CD8-positive, alpha-beta memory T cell (primary cell): Measurements from ENCODE around the gene TSPOAP1. TPM values are rescaled to one million over a fixed set of nuclear protein-coding genes. Genes with fewer than 3 reads are reported as not detected.

Experiments used
- CTCF ChIA-PET: fragments of 350-600 bp; sonication (Branson Sonifier 250); formaldehyde crosslinking; loops from one replicate; lab custom pipeline; 2021; ENCODE audit warnings: antibody characterized with exemption; lab: Charles Lee
- POLR2A ChIA-PET: fragments of 350-600 bp; sonication (Branson Sonifier 250); formaldehyde crosslinking; loops from one replicate; lab custom pipeline; 2021; ENCODE audit warnings: antibody characterized with exemption; lab: Charles Lee
- DNase-seq, 5 donors: peaks; one replicate each; pipeline versions ENCODE4 v3.0.0 to v3.0.0-alpha.2; 2020 to 2022; ENCODE audit warnings: mixed read lengths in 1 of 5
- H3K27ac ChIP-seq: one replicate; pipeline ENCODE4 v1.7.0; 2013; ENCODE audit warnings: low read depth, mild to moderate bottlenecking, low read length, moderate library complexity
- H3K27me3 ChIP-seq: 2 replicates; pipeline ENCODE4 v1.7.0; 2013; ENCODE audit warnings: low read length, mild to moderate bottlenecking; ENCODE audit not compliant: insufficient read depth, poor library complexity, severe bottlenecking
- H3K36me3 ChIP-seq: 2 replicates; pipeline ENCODE4 v1.7.0; 2013; ENCODE audit warnings: mild to moderate bottlenecking, low read length, moderate library complexity; ENCODE audit not compliant: insufficient read depth
- H3K4me1 ChIP-seq: 2 replicates; pipeline ENCODE4 v1.7.0; 2013; ENCODE audit warnings: mild to moderate bottlenecking, low read length, moderate library complexity; ENCODE audit not compliant: insufficient read depth
- H3K4me3 ChIP-seq: 2 replicates; pipeline ENCODE4 v1.7.0; 2013; ENCODE audit warnings: mild to moderate bottlenecking, low read length
- H3K9me3 ChIP-seq: 2 replicates; pipeline ENCODE4 v1.7.0; 2013; ENCODE audit warnings: mild to moderate bottlenecking, low read length
- H3K27ac Mint-ChIP-seq, 8 donors: one replicate each; pipeline ENCODE4 v1.8.0; 2020 to 2021; ENCODE audit warnings: mixed read lengths in 8 of 8, mild to moderate bottlenecking in 6 of 8, inconsistent platforms in 3 of 8, moderate library complexity in 3 of 8
- H3K27me3 Mint-ChIP-seq, 2 donors: one replicate each; pipeline ENCODE4 v1.8.0; 2020 to 2021; ENCODE audit warnings: mixed read lengths in 2 of 2, mild to moderate bottlenecking in 1 of 2, moderate library complexity in 1 of 2
- H3K36me3 Mint-ChIP-seq, 3 donors: one replicate each; pipeline ENCODE4 v1.8.0; 2020 to 2021; ENCODE audit warnings: mixed read lengths in 3 of 3, inconsistent platforms in 1 of 3, mild to moderate bottlenecking in 1 of 3
- H3K4me1 Mint-ChIP-seq, 3 donors: one replicate each; pipeline ENCODE4 v1.8.0; 2020 to 2021; ENCODE audit warnings: mixed read lengths in 3 of 3, inconsistent platforms in 1 of 3, mild to moderate bottlenecking in 1 of 3
- H3K4me3 Mint-ChIP-seq, 7 donors: one replicate each; pipeline ENCODE4 v1.8.0; 2020 to 2021; ENCODE audit warnings: mixed read lengths in 7 of 7, mild to moderate bottlenecking in 6 of 7, moderate library complexity in 4 of 7, inconsistent platforms in 2 of 7
- H3K9me3 Mint-ChIP-seq, 5 donors: one replicate each; pipeline ENCODE4 v1.8.0; 2020 to 2022; ENCODE audit warnings: mixed read lengths in 5 of 5, mild to moderate bottlenecking in 3 of 5, moderate library complexity in 2 of 5, inconsistent platforms in 1 of 5
- polyA plus RNA-seq: library from polyadenylated mRNA; unstranded; fragments of 300-500 nt; fragmentation: Illumina TruSeq; gene quantifications from one replicate; pipeline ENCODE4 v1.2.3, GENCODE V29; 2021
- total RNA-seq, 2 experiments: library from RNA; stranded (reverse); gene quantifications; one replicate each; pipeline ENCODE4 v1.2.3, GENCODE V29; 2021

Gene TSPOAP1
- total and polyA plus RNA-seq, 3 experiments from 2014 or later: 4.0 to 15.0 (median 14.4) TPM

GRCh38 chr17:58351831-58352595 lies 23.4 kb upstream of the TSPOAP1 start, which contains the start of gene SUPT4H1:
Gene SUPT4H1 (minus strand): TSS chr17:58352201. CDS start chr17:58352135, 66 bp downstream.
- Mint-ChIP-seq H3K36me3 (peaks cover 18 to 66% (median 22%) of the 10 kb centered on the region in 3 donors), H3K4me3 (peak within 1 kb of the TSS; percentile 95 to 100 (median 99)), H3K27ac (peak within 1 kb of the TSS; percentile 95 to 100 (median 98)), H3K27me3 (no peaks in the 10 kb centered on the region), H3K9me3 (no peaks in the 10 kb centered on the region), H3K4me1 (peaks cover 42 to 68% (median 63%) of the 10 kb centered on the region in 3 donors)
- Histone ChIP-seq H3K9me3 (no peaks in the 10 kb centered on the region), H3K27ac (peak within 1 kb of the TSS; percentile 93), H3K27me3 (no peaks in the 10 kb centered on the region), H3K4me3 (peak within 1 kb of the TSS; percentile 98), H3K36me3 (peaks cover 29% of the 10 kb centered on the region), H3K4me1 (peaks cover 40% of the 10 kb centered on the region)
- peak; percentile 84 to 95 (median 90) for DNase-seq
- CTCF ChIA-PET: interaction anchor here (1.1 to 8.7 kb wide), 12 partner anchors 9 to 166 kb away, joined by 3 to 97 read pairs (median 4); partner anchors contain the start of genes HSF5 and RNF43
- POLR2A ChIA-PET: interaction anchor here (0.7 to 7.0 kb wide), 16 partner anchors 8 to 653 kb away, joined by 3 to 108 read pairs (median 7); partner anchors contain the start of genes HSF5, RNF43, SRSF1 and TSPOAP1

- Mint-ChIP-seq H3K36me3 (peaks cover 18 to 70% (median 24%) of the 10 kb centered on the region in 3 donors), H3K27me3 (no peaks in the 10 kb centered on the region), H3K4me3 (peak overlapping the region; percentile 95 to 100 (median 99)), H3K9me3 (no peaks in the 10 kb centered on the region), H3K4me1 (peaks cover 43 to 77% (median 70%) of the 10 kb centered on the region in 3 donors), H3K27ac (peak overlapping the region; percentile 66 to 100 (median 98))
- Histone ChIP-seq H3K27ac (peak overlapping the region; percentile 93), H3K4me3 (peak overlapping the region; percentile 98), H3K4me1 (peaks cover 49% of the 10 kb centered on the region), H3K27me3 (no peaks in the 10 kb centered on the region), H3K9me3 (no peaks in the 10 kb centered on the region), H3K36me3 (peaks cover 37% of the 10 kb centered on the region)
- no peak for DNase-seq
- POLR2A ChIA-PET: interaction anchor here (0.6 to 7.0 kb wide), 11 partner anchors 13 to 1293 kb away, joined by 4 to 108 read pairs (median 13); partner anchors contain the start of genes HSF5, RNF43 and TSPOAP1
- CTCF ChIA-PET: interaction anchor here (0.8 to 8.7 kb wide), 9 partner anchors 12 to 643 kb away, joined by 3 to 97 read pairs (median 6); partner anchors contain the start of gene RNF43
Observed at GRCh38 chr17:58351182-58351581, 22.6 kb upstream of the TSPOAP1 start.

- Mint-ChIP-seq H3K4me3 (peak overlapping the region in 2 of 7 donors; percentile 6 to 7), H3K27ac (peak overlapping the region; percentile 26 to 99 (median 85)), H3K27me3 (no peaks in the 10 kb centered on the region), H3K36me3 (peaks cover 18 to 81% (median 39%) of the 10 kb centered on the region in 3 donors), H3K9me3 (no peaks in the 10 kb centered on the region), H3K4me1 (peaks cover 63 to 90% (median 88%) of the 10 kb centered on the region in 3 donors)
- H3K27ac ChIP-seq: no peak overlapping the region
- POLR2A ChIA-PET: interaction anchor here (2.0 to 12.2 kb wide), 2 partner anchors 16 to 31 kb away, joined by 5 to 491 read pairs; partner anchors contain the start of gene TSPOAP1
- H3K4me3 ChIP-seq: no peak overlapping the region
- DNase-seq: no peak
- H3K4me1 ChIP-seq: peaks cover 70% of the 10 kb centered on the region
- CTCF ChIA-PET: interaction anchor here (2.0 to 13.8 kb wide), 3 partner anchors 14 to 70 kb away, joined by 7 to 504 read pairs (median 164); partner anchors contain the start of genes RNF43 and TSPOAP1
- H3K36me3 ChIP-seq: peaks cover 46% of the 10 kb centered on the region
- no peaks in the 10 kb centered on the region for H3K27me3 ChIP-seq
- H3K9me3 ChIP-seq: no peaks in the 10 kb centered on the region
Observed at GRCh38 chr17:58348038-58348437, 19.4 kb upstream of the TSPOAP1 start.

- H3K36me3 Mint-ChIP-seq: peaks cover 16 to 71% (median 37%) of the 10 kb centered on the region in 3 donors
- peak overlapping the region; percentile 86 for H3K4me3 ChIP-seq
Observed at GRCh38 chr17:58345500-58345899, 16.9 kb upstream of the TSPOAP1 start.

GRCh38 chr17:58344791-58345157 lies 16.2 kb upstream of the TSPOAP1 start:
- peaks cover 85% of the 10 kb centered on the region for H3K4me1 ChIP-seq
- peaks cover 44% of the 10 kb centered on the region for H3K36me3 ChIP-seq
- H3K9me3 ChIP-seq: no peaks in the 10 kb centered on the region
- peak overlapping the region; percentile 86 to 100 (median 95) for H3K4me3 Mint-ChIP-seq
- peak overlapping the region; percentile 86 for H3K4me3 ChIP-seq
- CTCF ChIA-PET: interaction anchor here (0.8 to 13.8 kb wide), 22 partner anchors 9 to 174 kb away, joined by 3 to 504 read pairs (median 4); partner anchors contain the start of genes HSF5, RNF43 and TSPOAP1
- peak overlapping the region; percentile 88 for H3K27ac ChIP-seq
- POLR2A ChIA-PET: interaction anchor here (0.8 to 12.2 kb wide), 10 partner anchors 8 to 73 kb away, joined by 3 to 491 read pairs (median 5); partner anchors contain the start of genes RNF43, SUPT4H1 and TSPOAP1
- peak in 3 of 5 donors; percentile 73 to 83 (median 77) for DNase-seq
- H3K27me3 Mint-ChIP-seq: no peaks in the 10 kb centered on the region
- no peaks in the 10 kb centered on the region for H3K27me3 ChIP-seq
- H3K36me3 Mint-ChIP-seq: peaks cover 15 to 72% (median 40%) of the 10 kb centered on the region in 3 donors
- no peaks in the 10 kb centered on the region for H3K9me3 Mint-ChIP-seq
- peaks cover 74 to 99% (median 97%) of the 10 kb centered on the region in 3 donors for H3K4me1 Mint-ChIP-seq
- H3K27ac Mint-ChIP-seq: peak overlapping the region; percentile 92 to 100 (median 99)

More at GRCh38 chr17:58345500-58345899, 16.9 kb upstream of the TSPOAP1 start:
- POLR2A ChIA-PET: interaction anchor here (0.6 to 12.2 kb wide), 6 partner anchors 14 to 72 kb away, joined by 3 to 491 read pairs (median 5); partner anchors contain the start of genes RNF43 and TSPOAP1
- CTCF ChIA-PET: interaction anchor here (0.9 to 13.8 kb wide), 20 partner anchors 8 to 161 kb away, joined by 3 to 504 read pairs (median 6); partner anchors contain the start of genes HSF5, RNF43 and TSPOAP1
- H3K4me1 ChIP-seq: peaks cover 78% of the 10 kb centered on the region
- H3K4me1 Mint-ChIP-seq: peaks cover 67 to 93% (median 91%) of the 10 kb centered on the region in 3 donors
- peak overlapping the region in 6 of 7 donors; percentile 15 to 100 (median 97) for H3K4me3 Mint-ChIP-seq
- peaks cover 46% of the 10 kb centered on the region for H3K36me3 ChIP-seq
- H3K27ac Mint-ChIP-seq: peak overlapping the region; percentile 92 to 100 (median 99)
- H3K9me3 ChIP-seq: no peaks in the 10 kb centered on the region
- H3K9me3 Mint-ChIP-seq: no peaks in the 10 kb centered on the region
- peak overlapping the region; percentile 88 for H3K27ac ChIP-seq
- H3K27me3 Mint-ChIP-seq: no peaks in the 10 kb centered on the region
- no peaks in the 10 kb centered on the region for H3K27me3 ChIP-seq
- no peak for DNase-seq

GRCh38 chr17:58344047-58344790 lies 15.6 kb upstream of the TSPOAP1 start:
- Mint-ChIP-seq H3K4me3 (peak overlapping the region; percentile 86 to 100 (median 95)), H3K27me3 (no peaks in the 10 kb centered on the region), H3K9me3 (no peaks in the 10 kb centered on the region), H3K4me1 (peaks cover 75 to 99% (median 97%) of the 10 kb centered on the region in 3 donors), H3K27ac (peak overlapping the region; percentile 92 to 100 (median 99)), H3K36me3 (peaks cover 9 to 70% (median 36%) of the 10 kb centered on the region in 3 donors)
- ChIA-PET POLR2A (interaction anchor here (0.8 to 12.2 kb wide), 10 partner anchors 8 to 73 kb away, joined by 3 to 491 read pairs (median 5); partner anchors contain the start of genes RNF43, SUPT4H1 and TSPOAP1), CTCF (interaction anchor here (0.8 to 13.8 kb wide), 25 partner anchors 9 to 175 kb away, joined by 3 to 504 read pairs (median 4); partner anchors contain the start of genes HSF5, RNF43 and TSPOAP1)
- DNase-seq: peak; percentile 77 to 95 (median 85)
- H3K4me1 ChIP-seq: peaks cover 86% of the 10 kb centered on the region
- H3K4me3 ChIP-seq: peak overlapping the region; percentile 86
- H3K36me3 ChIP-seq: peaks cover 39% of the 10 kb centered on the region
- H3K27ac ChIP-seq: peak overlapping the region; percentile 88
- no peaks in the 10 kb centered on the region for H3K27me3 ChIP-seq
- no peaks in the 10 kb centered on the region for H3K9me3 ChIP-seq
